ENCODE results near the gene FAM78B.

- TF ChIP-seq CTCF (IDR thresholded peaks at IDR 0.05; ENCODE audit: low read length) (no peak), EZH2 (IDR thresholded peaks at IDR 0.05; ENCODE audit: borderline replicate concordance, low read length) (no peak)
Observed at GRCh38 chr1:166141969-166142368, 24.8 kb downstream of the FAM78B start.

All from OCI-LY1 (cell line).